Activated T-helper 17 cell treated with anti-CD3 and anti-CD28 coated beads, Interleukin-2, amount 50 U/mL, for 72 hours (primary cell): ENCODE measurements around the gene ORC5. TPM values are rescaled to one million over a fixed set of nuclear protein-coding genes. Genes with fewer than 3 reads are reported as not detected.

ENCODE experiments used
- ATAC-seq: fragments of 150-1000 bp; cut with Tn5 transposase; replicated peaks from 2 replicates; pipeline ENCODE4 v1.10.0; 2021; ENCODE audit warnings: mild to moderate bottlenecking, moderate library complexity
- H3K27ac Mint-ChIP-seq: one replicate; pipeline ENCODE4 v1.8.0; 2022; ENCODE audit warnings: mixed read lengths
- H3K27me3 Mint-ChIP-seq: one replicate; pipeline ENCODE4 v1.8.0; 2022; ENCODE audit warnings: mixed read lengths
- H3K36me3 Mint-ChIP-seq: one replicate; pipeline ENCODE4 v1.8.0; 2022; ENCODE audit warnings: low read depth, mild to moderate bottlenecking, mixed read lengths
- H3K4me1 Mint-ChIP-seq: one replicate; pipeline ENCODE4 v1.8.0; 2022; ENCODE audit warnings: mixed read lengths
- H3K4me3 Mint-ChIP-seq: one replicate; pipeline ENCODE4 v1.8.0; 2022; ENCODE audit warnings: mild to moderate bottlenecking, mixed read lengths
- H3K9me3 Mint-ChIP-seq: one replicate; pipeline ENCODE4 v1.8.0; 2022; ENCODE audit warnings: mixed read lengths
- total RNA-seq, 2 donors: library from RNA; stranded (reverse); gene quantifications; one replicate each; pipeline ENCODE4 v1.2.3, GENCODE V29; 2022

ORC5 gene
- total RNA-seq, 2 donors from 2014 or later: 15.6 to 27.7 TPM

- Mint-ChIP-seq H3K4me1 (no peaks in the 10 kb centered on the region), H3K36me3 (peaks cover 32% of the 10 kb centered on the region), H3K4me3 (no peak overlapping the region), H3K27me3 (no peaks in the 10 kb centered on the region), H3K27ac (no peak overlapping the region), H3K9me3 (no peaks in the 10 kb centered on the region)
- ATAC-seq: no peak
Measured at GRCh38 chr7:104127204-104127603, 80.6 kb downstream of the ORC5 start.

GRCh38 chr7:104126411-104126841 is 81.4 kb downstream of the ORC5 start:
- Mint-ChIP-seq H3K27me3 (no peaks in the 10 kb centered on the region), H3K4me1 (no peaks in the 10 kb centered on the region), H3K27ac (no peak overlapping the region), H3K36me3 (peaks cover 32% of the 10 kb centered on the region), H3K9me3 (no peaks in the 10 kb centered on the region), H3K4me3 (no peak overlapping the region)
- ATAC-seq: no peak

- Mint-ChIP-seq H3K27ac (no peak overlapping the region), H3K9me3 (no peaks in the 10 kb centered on the region), H3K4me3 (no peak overlapping the region), H3K27me3 (no peaks in the 10 kb centered on the region), H3K36me3 (peaks cover 32% of the 10 kb centered on the region), H3K4me1 (no peaks in the 10 kb centered on the region)
- ATAC-seq: no peak
Measured at GRCh38 chr7:104124893-104125477, 82.8 kb downstream of the ORC5 start.

- H3K27ac Mint-ChIP-seq: no peak overlapping the region
Measured at GRCh38 chr7:104124469-104124868, 83.3 kb downstream of the ORC5 start.

GRCh38 chr7:104123786-104124185 is 84.0 kb downstream of the ORC5 start:
- Mint-ChIP-seq H3K27me3 (no peaks in the 10 kb centered on the region), H3K9me3 (no peaks in the 10 kb centered on the region), H3K4me3 (no peak overlapping the region), H3K27ac (no peak overlapping the region), H3K4me1 (no peaks in the 10 kb centered on the region), H3K36me3 (peaks cover 32% of the 10 kb centered on the region)
- no peak for ATAC-seq

More at GRCh38 chr7:104124469-104124868, 83.3 kb downstream of the ORC5 start:
- Mint-ChIP-seq H3K9me3 (no peaks in the 10 kb centered on the region), H3K4me3 (no peak overlapping the region), H3K27me3 (no peaks in the 10 kb centered on the region), H3K36me3 (peaks cover 32% of the 10 kb centered on the region), H3K4me1 (no peaks in the 10 kb centered on the region)
- no peak for ATAC-seq

- H3K27ac Mint-ChIP-seq: no peak overlapping the region
- no peak for ATAC-seq
- H3K4me1 Mint-ChIP-seq: no peaks in the 10 kb centered on the region
- no peaks in the 10 kb centered on the region for H3K9me3 Mint-ChIP-seq
- no peak overlapping the region for H3K4me3 Mint-ChIP-seq
- H3K27me3 Mint-ChIP-seq: peaks cover 3% of the 10 kb centered on the region
- H3K36me3 Mint-ChIP-seq: no peaks in the 10 kb centered on the region
Measured at GRCh38 chr7:104113788-104114187, 94.0 kb downstream of the ORC5 start.

- H3K27me3 Mint-ChIP-seq: peaks cover 3% of the 10 kb centered on the region
- H3K4me1 Mint-ChIP-seq: no peaks in the 10 kb centered on the region
- H3K9me3 Mint-ChIP-seq: no peaks in the 10 kb centered on the region
- H3K36me3 Mint-ChIP-seq: no peaks in the 10 kb centered on the region
- H3K27ac Mint-ChIP-seq: no peak overlapping the region
- ATAC-seq: no peak
- H3K4me3 Mint-ChIP-seq: no peak overlapping the region
Measured at GRCh38 chr7:104112623-104113022, 95.2 kb downstream of the ORC5 start.

DNA sequence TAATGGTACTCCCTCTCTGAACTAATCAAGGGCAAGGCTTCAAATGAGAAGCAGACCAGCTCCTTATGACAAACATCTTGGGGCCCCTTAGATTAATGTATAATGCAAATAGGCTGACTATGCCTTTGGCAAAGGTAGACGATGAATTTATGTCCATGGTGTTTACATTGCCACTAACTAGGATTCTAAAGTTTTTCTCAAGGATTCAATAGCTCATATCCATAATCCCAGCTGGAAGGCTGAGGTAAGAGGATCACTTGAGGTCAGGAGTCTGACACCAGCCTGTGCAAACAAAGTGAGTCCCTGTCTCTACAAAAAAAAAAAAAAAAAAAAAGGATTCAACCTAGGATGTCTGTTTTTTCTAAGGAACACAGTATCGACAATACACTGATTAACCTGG is 96.5 kb downstream of the ORC5 start:
- Mint-ChIP-seq H3K9me3 (no peaks in the 10 kb centered on the region), H3K27me3 (peaks cover 3% of the 10 kb centered on the region), H3K4me1 (no peaks in the 10 kb centered on the region), H3K36me3 (no peaks in the 10 kb centered on the region), H3K27ac (no peak overlapping the region), H3K4me3 (no peak overlapping the region)
- ATAC-seq: no peak

- Mint-ChIP-seq H3K4me3 (no peak overlapping the region), H3K27me3 (no peaks in the 10 kb centered on the region), H3K9me3 (no peaks in the 10 kb centered on the region), H3K4me1 (no peaks in the 10 kb centered on the region), H3K36me3 (no peaks in the 10 kb centered on the region), H3K27ac (no peak overlapping the region)
- no peak for ATAC-seq
Measured at GRCh38 chr7:104106108-104106905, 101.5 kb downstream of the ORC5 start.

- Mint-ChIP-seq H3K27me3 (peaks cover 15% of the 10 kb centered on the region), H3K36me3 (no peaks in the 10 kb centered on the region)
- ATAC-seq: no peak
Measured at GRCh38 chr7:104098890-104099289, 108.9 kb downstream of the ORC5 start.

GRCh38 chr7:104096683-104097082 is 111.1 kb downstream of the ORC5 start:
- H3K27me3 Mint-ChIP-seq: peaks cover 28% of the 10 kb centered on the region
- H3K27ac Mint-ChIP-seq: no peak overlapping the region
- ATAC-seq: no peak
- no peak overlapping the region for H3K4me3 Mint-ChIP-seq
- H3K36me3 Mint-ChIP-seq: no peaks in the 10 kb centered on the region
- no peaks in the 10 kb centered on the region for H3K9me3 Mint-ChIP-seq
- H3K4me1 Mint-ChIP-seq: no peaks in the 10 kb centered on the region

More at GRCh38 chr7:104098890-104099289, 108.9 kb downstream of the ORC5 start:
- Mint-ChIP-seq H3K4me1 (no peaks in the 10 kb centered on the region), H3K9me3 (no peaks in the 10 kb centered on the region), H3K27ac (no peak overlapping the region), H3K4me3 (no peak overlapping the region)

GRCh38 chr7:104093127-104093526 is 114.7 kb downstream of the ORC5 start:
- H3K27me3 Mint-ChIP-seq: peaks cover 44% of the 10 kb centered on the region
- no peak overlapping the region for H3K4me3 Mint-ChIP-seq
- H3K36me3 Mint-ChIP-seq: no peaks in the 10 kb centered on the region
- no peak overlapping the region for H3K27ac Mint-ChIP-seq
- no peak for ATAC-seq
- H3K4me1 Mint-ChIP-seq: no peaks in the 10 kb centered on the region
- no peaks in the 10 kb centered on the region for H3K9me3 Mint-ChIP-seq

DNA sequence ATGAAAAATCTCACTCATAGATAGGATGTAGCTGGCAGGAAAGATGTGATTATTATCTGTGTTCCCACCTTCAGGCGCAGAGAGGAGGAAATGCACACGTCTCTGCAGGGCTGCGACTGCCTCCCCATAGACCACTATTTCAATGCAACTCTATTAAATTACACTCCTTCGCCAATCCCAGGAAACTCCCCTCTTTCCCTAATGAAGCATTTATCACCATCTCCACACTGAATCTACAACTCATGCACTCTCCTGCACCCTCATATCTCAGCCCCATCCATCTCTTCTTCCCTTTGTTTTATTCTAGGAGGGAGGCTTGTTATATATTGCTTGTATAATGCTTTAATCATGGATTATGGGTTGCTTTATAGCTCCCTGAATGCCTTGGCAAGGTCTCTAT is 116.6 kb downstream of the ORC5 start:
- Mint-ChIP-seq H3K9me3 (no peaks in the 10 kb centered on the region), H3K4me1 (no peaks in the 10 kb centered on the region), H3K36me3 (no peaks in the 10 kb centered on the region), H3K4me3 (no peak overlapping the region), H3K27me3 (peaks cover 42% of the 10 kb centered on the region), H3K27ac (no peak overlapping the region)
- no peak for ATAC-seq

GRCh38 chr7:104089612-104090011 is 118.2 kb downstream of the ORC5 start:
- Mint-ChIP-seq H3K27me3 (peaks cover 37% of the 10 kb centered on the region), H3K4me3 (no peak overlapping the region), H3K36me3 (no peaks in the 10 kb centered on the region), H3K9me3 (no peaks in the 10 kb centered on the region), H3K27ac (no peak overlapping the region), H3K4me1 (no peaks in the 10 kb centered on the region)
- no peak for ATAC-seq

GRCh38 chr7:104089061-104089460 is 118.8 kb downstream of the ORC5 start:
- ATAC-seq: no peak
- Mint-ChIP-seq H3K4me3 (no peak overlapping the region), H3K4me1 (no peaks in the 10 kb centered on the region), H3K36me3 (no peaks in the 10 kb centered on the region), H3K9me3 (peaks cover 3% of the 10 kb centered on the region), H3K27ac (no peak overlapping the region), H3K27me3 (peaks cover 37% of the 10 kb centered on the region)
